OCI-LY7 (cell line): ENCODE data around the gene CHD2. TPM values are rescaled to one million over a fixed set of nuclear protein-coding genes. Genes with fewer than 3 reads are reported as not detected.

Experiments
- BruUV-seq: library from RNA; stranded (reverse); fragments of 400-500 nt; replicated peaks from 2 replicates; lab custom pipeline; 2021; lab: Mats Ljungman, UMichigan
- CTCF ChIA-PET: fragments of 300-600 bp; sonication (Branson Sonifier 250); formaldehyde crosslinking; loops from one replicate; lab custom pipeline; 2022; ENCODE audit warnings: antibody characterized with exemption; ENCODE audit not compliant: unreplicated experiment; lab: Charles Lee
- POLR2A ChIA-PET: fragments of 300-600 bp; sonication (Branson Sonifier 250); formaldehyde crosslinking; loops from one replicate; lab custom pipeline; 2022; ENCODE audit warnings: antibody characterized with exemption; lab: Charles Lee
- DNase-seq: peaks from one replicate; pipeline ENCODE4 v3.0.0-alpha.2; 2015; ENCODE audit warnings: low spot score
- H2AFZ ChIP-seq: fragments of 200-600 bp; sonication (generic), shearing (Covaris generic); 2 replicates; pipeline ENCODE4 v1.6.1; 2014; ENCODE audit warnings: mild to moderate bottlenecking, antibody characterized with exemption, low read length, moderate library complexity
- H3K27ac ChIP-seq: fragments of 200-600 bp; sonication (generic); 2 replicates; pipeline ENCODE4 v1.5.1; 2014; ENCODE audit warnings: mixed run types, low read depth, mild to moderate bottlenecking, moderate library complexity, low read length, inconsistent platforms; ENCODE audit not compliant: poor library complexity, severe bottlenecking
- H3K36me3 ChIP-seq: fragments of 200-600 bp; sonication (generic); 2 replicates; pipeline ENCODE4 v1.6.1; 2014; ENCODE audit warnings: mild to moderate bottlenecking, antibody characterized with exemption, low read length, moderate library complexity, mixed read lengths; ENCODE audit not compliant: insufficient read depth
- H3K4me1 ChIP-seq: fragments of 200-600 bp; sonication (generic); 2 replicates; pipeline ENCODE4 v1.5.1; 2014; ENCODE audit warnings: mild to moderate bottlenecking, low read length; ENCODE audit not compliant: insufficient read depth, poor library complexity, severe bottlenecking
- H3K4me2 ChIP-seq: fragments of 200-600 bp; sonication (generic); 2 replicates; pipeline ENCODE4 v1.6.1; 2014; ENCODE audit warnings: mild to moderate bottlenecking, low read length
- H3K4me3 ChIP-seq: fragments of 200-600 bp; sonication (generic); 2 replicates; pipeline ENCODE4 v1.5.1; 2014; ENCODE audit warnings: mild to moderate bottlenecking, low read depth, low read length; ENCODE audit not compliant: poor library complexity, severe bottlenecking
- H3K79me2 ChIP-seq: fragments of 200-600 bp; sonication (generic); 2 replicates; pipeline ENCODE4 v1.6.1; 2016; ENCODE audit warnings: low read depth, mild to moderate bottlenecking, low read length, moderate library complexity, mixed read lengths; ENCODE audit not compliant: insufficient read depth
- H3K9me2 ChIP-seq: fragments of 200-600 bp; sonication (generic); 2 replicates; pipeline ENCODE4 v1.6.1; 2016; ENCODE audit warnings: mild to moderate bottlenecking, low read length, mixed read lengths; ENCODE audit not compliant: insufficient read depth
- H3K9me3 ChIP-seq: fragments of 200-600 bp; sonication (generic); 2 replicates; pipeline ENCODE4 v1.6.1; 2014; ENCODE audit warnings: mild to moderate bottlenecking, mixed run types, low read length, mixed read lengths
- H4K20me1 ChIP-seq: fragments of 200-600 bp; sonication (generic); 2 replicates; pipeline ENCODE4 v1.6.1; 2014; ENCODE audit warnings: mild to moderate bottlenecking, antibody characterized with exemption, low read length, moderate library complexity, mixed read lengths; ENCODE audit not compliant: insufficient read depth
- CTCF ChIP-seq: fragments of 200-600 bp; sonication (generic); conservative IDR thresholded peaks from 2 replicates; pipeline ENCODE4 v1.5.1; 2014; ENCODE audit warnings: mild to moderate bottlenecking, antibody characterized with exemption, low read length, moderate library complexity, mixed read lengths
- EZH2phosphoT487 ChIP-seq: fragments of 200-600 bp; sonication (generic); IDR thresholded peaks from 2 replicates; pipeline ENCODE4 v1.6.1; 2018; ENCODE audit warnings: low read depth, borderline replicate concordance, mild to moderate bottlenecking, mixed run types, antibody characterized with exemption, low read length, moderate library complexity, mixed read lengths
- intact Hi-C: fragments of 100-400 bp; cut with micrococcal nuclease; formaldehyde crosslinking; loops from one replicate; pipeline ENCODE4 v1.10.0; 2022; ENCODE audit not compliant: unreplicated experiment
- total RNA-seq, 2 experiments: library from RNA; depleted of rRNA in 1 of 2; stranded (reverse); fragments of >200 nt in 1 of 2; shearing (Covaris generic) in 1 of 2; gene quantifications; 2 replicates each; pipeline ENCODE4 v1.2.3, GENCODE V29; 2014 to 2022

CHD2 gene
- total RNA-seq, 2 experiments from 2014 or later, result 133 to 213 TPM

- TF ChIP-seq EZH2phosphoT487 (no peak), CTCF (no peak)
- no peaks in the 10 kb centered on the region for H3K9me3 ChIP-seq
- BruUV-seq, result no TSS peak
- ChIA-PET POLR2A (no interaction called here), CTCF (no interaction called here)
- intact Hi-C loops, result loop anchor here (5.0 kb wide), 1 partner anchor 228 kb away; no protein-coding TSS in a partner anchor
- H3K4me3 ChIP-seq, result no peak overlapping the region
- no peak overlapping the region for H2AFZ ChIP-seq
- H3K4me1 ChIP-seq, result no peaks in the 10 kb centered on the region
- no peak overlapping the region for H3K4me2 ChIP-seq
- H3K36me3 ChIP-seq, result peaks cover 87% of the 10 kb centered on the region
- no peaks in the 10 kb centered on the region for H4K20me1 ChIP-seq
- DNase-seq, result no peak
- H3K27ac ChIP-seq, result no peak overlapping the region
- no peaks in the 10 kb centered on the region for H3K79me2 ChIP-seq
- no peaks in the 10 kb centered on the region for H3K9me2 ChIP-seq
Measured at GRCh38 chr15:93024716-93025624, 124.8 kb downstream of the CHD2 start.

GRCh38 chr15:93025625-93025982, 125.5 kb downstream of the CHD2 start:
- no peaks in the 10 kb centered on the region for H4K20me1 ChIP-seq
- no peak for DNase-seq
- ChIA-PET CTCF (no interaction called here), POLR2A (interaction anchor here (1.0 kb wide), 1 partner anchor 41 kb away, joined by 4 read pairs; no protein-coding TSS in a partner anchor)
- H3K4me3 ChIP-seq, result no peak overlapping the region
- H3K79me2 ChIP-seq, result no peaks in the 10 kb centered on the region
- TF ChIP-seq EZH2phosphoT487 (no peak), CTCF (no peak)
- no peak overlapping the region for H3K27ac ChIP-seq
- no TSS peak for BruUV-seq
- H3K9me2 ChIP-seq, result no peaks in the 10 kb centered on the region
- no peak overlapping the region for H2AFZ ChIP-seq
- H3K9me3 ChIP-seq, result no peaks in the 10 kb centered on the region
- intact Hi-C loops, result no loop called here
- no peak overlapping the region for H3K4me2 ChIP-seq
- peaks cover 80% of the 10 kb centered on the region for H3K36me3 ChIP-seq
- no peaks in the 10 kb centered on the region for H3K4me1 ChIP-seq

- BruUV-seq, result no TSS peak
- Histone ChIP-seq H3K4me2 (no peak overlapping the region), H3K9me3 (no peaks in the 10 kb centered on the region), H3K36me3 (peaks cover 72% of the 10 kb centered on the region), H3K27ac (no peak overlapping the region), H3K4me3 (no peak overlapping the region), H3K9me2 (no peaks in the 10 kb centered on the region), H3K4me1 (no peaks in the 10 kb centered on the region), H3K79me2 (no peaks in the 10 kb centered on the region), H4K20me1 (no peaks in the 10 kb centered on the region), H2AFZ (no peak overlapping the region)
- POLR2A ChIA-PET, result interaction anchor here (1.0 kb wide), 1 partner anchor 42 kb away, joined by 4 read pairs; no protein-coding TSS in a partner anchor
- intact Hi-C loops, result no loop called here
- CTCF ChIA-PET, result no interaction called here
- no peak for DNase-seq
- no peak for TF ChIP-seq EZH2phosphoT487
- no peak for TF ChIP-seq CTCF
Measured at GRCh38 chr15:93026380-93026817, 126.3 kb downstream of the CHD2 start.
